Renal pelvis (tissue), 3 donors: ENCODE measurements around the gene OR2AK2. TPM values are rescaled to one million over a fixed set of nuclear protein-coding genes. Genes with fewer than 3 reads are reported as not detected.

Source experiments
- polyA plus RNA-seq, 3 donors: library from polyadenylated mRNA; unstranded; fragments of 120-200 nt; gene quantifications; one replicate each; pipeline ENCODE4 v1.2.1, GENCODE V29; 2013; ENCODE audit not compliant: insufficient read length in 3 of 3

Gene OR2AK2
- polyA plus RNA-seq, 3 donors: not detected

Other genes starting within 250 kb of the OR2AK2 start
- not detected for gene OR6F1, start 248.6 kb upstream of the OR2AK2 start, polyA plus RNA-seq
- gene OR14K1, start 226.6 kb upstream of the OR2AK2 start, polyA plus RNA-seq: not detected
- gene OR14A2, start 217.1 kb upstream of the OR2AK2 start, polyA plus RNA-seq: not detected
- not detected for gene OR1C1, start 204.7 kb upstream of the OR2AK2 start, polyA plus RNA-seq
- gene OR14A16, start 141.1 kb upstream of the OR2AK2 start, polyA plus RNA-seq: not detected
- gene OR11L1, start 123.3 kb upstream of the OR2AK2 start, polyA plus RNA-seq: not detected
- 1 to 10 TPM in 2 of 3 donors, under 1 TPM in 1; 0.75 to 1.9 (median 1.1) TPM for gene TRIM58, start 108.0 kb upstream of the OR2AK2 start, polyA plus RNA-seq
- under 1 TPM; 0.20 to 0.55 (median 0.24) TPM for gene OR2W3, start 69.6 kb upstream of the OR2AK2 start, polyA plus RNA-seq
- gene OR2T8, start 45.0 kb upstream of the OR2AK2 start, polyA plus RNA-seq: not detected
- gene OR2AJ1, start 40.3 kb upstream of the OR2AK2 start, polyA plus RNA-seq: not detected
- gene OR2L8, start 16.4 kb upstream of the OR2AK2 start, polyA plus RNA-seq: not detected
- not detected for gene OR2L5, start 48.4 kb downstream of the OR2AK2 start, polyA plus RNA-seq
- gene OR2L2, start 64.8 kb downstream of the OR2AK2 start, polyA plus RNA-seq: under 1 TPM; 0.06 to 0.12 (median 0.10) TPM
- not detected for gene OR2L3, start 81.6 kb downstream of the OR2AK2 start, polyA plus RNA-seq
- gene OR2L13, start 130.0 kb downstream of the OR2AK2 start, polyA plus RNA-seq: not detected
- gene OR2M5, start 179.9 kb downstream of the OR2AK2 start, polyA plus RNA-seq: not detected
- not detected for gene OR2M2, start 209.6 kb downstream of the OR2AK2 start, polyA plus RNA-seq
- under 1 TPM; 0.03 to 0.04 (median 0.03) TPM for gene OR2M3, start 232.0 kb downstream of the OR2AK2 start, polyA plus RNA-seq